HCT116 (cell line): ENCODE measurements around the gene TAPT1.

Experiments
- POLR2A ChIP-seq: IDR thresholded peaks from 2 replicates; pipeline ENCODE4 v1.7.0; 2011; ENCODE audit warnings: borderline replicate concordance; ENCODE audit not compliant: insufficient read depth, insufficient read length; ENCODE audit errors: extremely low read depth
- SP1 ChIP-seq: IDR thresholded peaks from 2 replicates; pipeline ENCODE4 v1.6.1; 2012; ENCODE audit warnings: low read depth
- ZNF274 ChIP-seq: fragments of 200-500 bp; sonication (Bioruptor generic); IDR thresholded peaks from 2 replicates; pipeline ENCODE4 v1.6.1; 2014; ENCODE audit warnings: mild to moderate bottlenecking, low read depth, low read length, inconsistent platforms
- TF ChIP-seq, protein P1 (sequence below), 3 experiments: fragments of 200-600 bp in 1 of 3; sonication (generic) in 1 of 3; IDR thresholded peaks in 2 of 3; conservative IDR thresholded peaks in 1 of 3; 2 replicates each; pipeline ENCODE4 v1.5.1; 2012 to 2017; ENCODE audit warnings: low read depth in 2 of 3, low read length in 2 of 3, antibody characterized with exemption in 1 of 3, borderline replicate concordance in 1 of 3, control low read depth in 1 of 3, mild to moderate bottlenecking in 1 of 3, mixed read lengths in 1 of 3, mixed run types in 1 of 3, moderate library complexity in 1 of 3; ENCODE audit not compliant: insufficient read depth in 1 of 3
- TF ChIP-seq, protein P2 (sequence below): IDR thresholded peaks from 2 replicates; pipeline ENCODE4 v1.6.1; 2012

DNA sequence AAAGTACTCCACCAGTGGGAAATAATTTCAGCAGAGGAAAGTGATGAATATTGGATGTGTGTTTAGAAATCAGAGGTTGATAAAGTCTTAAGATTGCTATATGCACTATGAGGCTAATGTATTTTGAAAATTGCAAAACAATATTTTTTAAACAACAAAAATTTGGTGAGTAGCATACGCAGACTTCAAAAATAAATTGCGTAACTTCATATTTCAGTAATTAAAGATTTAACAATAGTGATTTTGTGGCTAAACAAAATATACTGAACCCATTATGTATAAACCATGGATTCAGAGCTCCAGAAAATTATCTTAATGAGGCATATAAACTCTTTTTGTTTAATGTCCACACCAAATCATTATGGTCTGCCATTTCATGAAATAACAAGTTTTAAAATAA lies 3.3 kb upstream of the TAPT1 start:
- TF ChIP-seq POLR2A (no peak), SP1 (no peak), ZNF274 (no peak)
- TF ChIP-seq, protein P1, sequence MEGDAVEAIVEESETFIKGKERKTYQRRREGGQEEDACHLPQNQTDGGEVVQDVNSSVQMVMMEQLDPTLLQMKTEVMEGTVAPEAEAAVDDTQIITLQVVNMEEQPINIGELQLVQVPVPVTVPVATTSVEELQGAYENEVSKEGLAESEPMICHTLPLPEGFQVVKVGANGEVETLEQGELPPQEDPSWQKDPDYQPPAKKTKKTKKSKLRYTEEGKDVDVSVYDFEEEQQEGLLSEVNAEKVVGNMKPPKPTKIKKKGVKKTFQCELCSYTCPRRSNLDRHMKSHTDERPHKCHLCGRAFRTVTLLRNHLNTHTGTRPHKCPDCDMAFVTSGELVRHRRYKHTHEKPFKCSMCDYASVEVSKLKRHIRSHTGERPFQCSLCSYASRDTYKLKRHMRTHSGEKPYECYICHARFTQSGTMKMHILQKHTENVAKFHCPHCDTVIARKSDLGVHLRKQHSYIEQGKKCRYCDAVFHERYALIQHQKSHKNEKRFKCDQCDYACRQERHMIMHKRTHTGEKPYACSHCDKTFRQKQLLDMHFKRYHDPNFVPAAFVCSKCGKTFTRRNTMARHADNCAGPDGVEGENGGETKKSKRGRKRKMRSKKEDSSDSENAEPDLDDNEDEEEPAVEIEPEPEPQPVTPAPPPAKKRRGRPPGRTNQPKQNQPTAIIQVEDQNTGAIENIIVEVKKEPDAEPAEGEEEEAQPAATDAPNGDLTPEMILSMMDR (IDR thresholded peaks at IDR 0.05 in 2 of 3, conservative IDR thresholded peaks at IDR 0.05 in 1 of 3; ENCODE audit: borderline replicate concordance in 1 of 3, insufficient read depth in 1 of 3, low read depth in 2 of 3, low read length in 2 of 3), result no peak
- TF ChIP-seq, protein P2, sequence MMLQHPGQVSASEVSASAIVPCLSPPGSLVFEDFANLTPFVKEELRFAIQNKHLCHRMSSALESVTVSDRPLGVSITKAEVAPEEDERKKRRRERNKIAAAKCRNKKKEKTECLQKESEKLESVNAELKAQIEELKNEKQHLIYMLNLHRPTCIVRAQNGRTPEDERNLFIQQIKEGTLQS, result no peak
